Activated B cell treated with CpG ODN at 0.5 μM for 24 hours (primary cell): ENCODE data around the gene NAP1L1. TPM values are rescaled to one million over a fixed set of nuclear protein-coding genes. Genes with fewer than 3 reads are reported as not detected.
"Not testable (repeated sequence)": the region's sequence is repeated elsewhere in the genome, so short reads cannot be mapped to it uniquely, and the experiment has no call there.

Source experiments
- ATAC-seq: fragments of 200-7000 bp; cut with Tn5 transposase; one replicate; pipeline ENCODE4 v1.10.0; 2021; ENCODE audit warnings: low read depth, mild to moderate bottlenecking, moderate library complexity
- CTCF ChIA-PET: fragments of 350-600 bp; sonication (Branson Sonifier 250); formaldehyde crosslinking; loops from one replicate; lab custom pipeline; 2021; ENCODE audit warnings: antibody characterized with exemption; lab: Charles Lee
- POLR2A ChIA-PET: fragments of 350-600 bp; sonication (Branson Sonifier 250); formaldehyde crosslinking; loops from one replicate; lab custom pipeline; 2021; ENCODE audit warnings: antibody characterized with exemption; lab: Charles Lee
- DNase-seq: peaks from one replicate; pipeline ENCODE4 v3.0.0; 2022
- H3K27ac Mint-ChIP-seq: one replicate; pipeline ENCODE4 v1.8.0; 2020; ENCODE audit warnings: mixed read lengths
- H3K27me3 Mint-ChIP-seq: one replicate; pipeline ENCODE4 v1.8.0; 2021; ENCODE audit warnings: mixed read lengths
- H3K36me3 Mint-ChIP-seq: one replicate; pipeline ENCODE4 v1.8.0; 2021; ENCODE audit warnings: low read depth, mixed read lengths
- H3K4me1 Mint-ChIP-seq: one replicate; pipeline ENCODE4 v1.8.0; 2021; ENCODE audit warnings: mixed read lengths
- H3K4me3 Mint-ChIP-seq: one replicate; pipeline ENCODE4 v1.8.0; 2020; ENCODE audit warnings: mild to moderate bottlenecking, mixed read lengths
- H3K9me3 Mint-ChIP-seq: one replicate; pipeline ENCODE4 v1.8.0; 2020; ENCODE audit warnings: mixed read lengths
- CTCF ChIP-seq: fragments of 200-600 bp; IDR thresholded peaks from one replicate; pipeline ENCODE4 v1.8.0; 2022; ENCODE audit warnings: antibody characterized with exemption, mild to moderate bottlenecking
- intact Hi-C: fragments of 100-400 bp; cut with micrococcal nuclease; formaldehyde crosslinking; loops from one replicate; pipeline ENCODE4 v1.15.1; 2024
- total RNA-seq: library from RNA; stranded (reverse); gene quantifications from 2 replicates; pipeline ENCODE4 v1.2.3, GENCODE V29; 2022

Gene NAP1L1
- total RNA-seq, 1 donor from 2014 or later = 1,185 TPM

- Mint-ChIP-seq H3K36me3 (no peaks in the 10 kb centered on the region), H3K9me3 (no peaks in the 10 kb centered on the region), H3K4me1 (no peaks in the 10 kb centered on the region), H3K4me3 (no peak overlapping the region), H3K27me3 (peaks cover 14% of the 10 kb centered on the region), H3K27ac (no peak overlapping the region)
- ATAC-seq (no peak), DNase-seq (no peak)
- ChIA-PET CTCF (no interaction called here), POLR2A (no interaction called here)
- intact Hi-C loops = no loop called here
- TF ChIP-seq CTCF = no peak
Measured at GRCh38 chr12:75995691-75996090, 88.8 kb downstream of the NAP1L1 start.

GRCh38 chr12:75994069-75994740 lies 90.3 kb downstream of the NAP1L1 start:
- POLR2A ChIA-PET = no interaction called here
- Mint-ChIP-seq H3K4me3 (no peak overlapping the region), H3K27me3 (peaks cover 15% of the 10 kb centered on the region), H3K4me1 (no peaks in the 10 kb centered on the region), H3K9me3 (no peaks in the 10 kb centered on the region), H3K36me3 (no peaks in the 10 kb centered on the region), H3K27ac (no peak overlapping the region)
- no peak for ATAC-seq
- CTCF ChIA-PET = no interaction called here
- DNase-seq = no peak
- TF ChIP-seq CTCF = no peak
- intact Hi-C loops = no loop called here

- Mint-ChIP-seq H3K27me3 (peaks cover 25% of the 10 kb centered on the region), H3K4me1 (no peaks in the 10 kb centered on the region), H3K36me3 (no peaks in the 10 kb centered on the region), H3K27ac (no peak overlapping the region), H3K4me3 (no peak overlapping the region), H3K9me3 (no peaks in the 10 kb centered on the region)
- POLR2A ChIA-PET = no interaction called here
- ATAC-seq = no peak
- DNase-seq = no peak
- no peak for TF ChIP-seq CTCF
- intact Hi-C loops = no loop called here
- CTCF ChIA-PET = no interaction called here
Measured at GRCh38 chr12:75991753-75992152, 92.7 kb downstream of the NAP1L1 start.

GRCh38 chr12:75990189-75990912 lies 94.1 kb downstream of the NAP1L1 start:
- no peaks in the 10 kb centered on the region for H3K36me3 Mint-ChIP-seq
- POLR2A ChIA-PET = no interaction called here
- no peak overlapping the region for H3K4me3 Mint-ChIP-seq
- no peak for ATAC-seq
- no peaks in the 10 kb centered on the region for H3K9me3 Mint-ChIP-seq
- intact Hi-C loops = no loop called here
- CTCF ChIA-PET = interaction anchor here (0.6 kb wide), 1 partner anchor 42 kb away, joined by 3 read pairs; no protein-coding TSS in a partner anchor
- DNase-seq = no peak
- H3K4me1 Mint-ChIP-seq = no peaks in the 10 kb centered on the region
- H3K27ac Mint-ChIP-seq = no peak overlapping the region
- TF ChIP-seq CTCF = no peak
- peaks cover 25% of the 10 kb centered on the region for H3K27me3 Mint-ChIP-seq

- intact Hi-C loops, CTCF ChIA-PET, DNase-seq, POLR2A ChIA-PET, H3K4me1 Mint-ChIP-seq, H3K36me3 Mint-ChIP-seq, ATAC-seq, H3K9me3 Mint-ChIP-seq, H3K4me3 Mint-ChIP-seq, H3K27ac Mint-ChIP-seq: not testable (repeated sequence)
- H3K27me3 Mint-ChIP-seq = peaks cover 25% of the 10 kb centered on the region
Measured at GRCh38 chr12:75987709-75988108, 96.8 kb downstream of the NAP1L1 start.

Other genes with a start within 250 kb of the NAP1L1 start
- 0.83 and 1.1 TPM in 2 replicates for gene PHLDA1, start 52.9 kb downstream of the NAP1L1 start, total RNA-seq